GM12892 (cell line): ENCODE results near the gene IL1RAPL1.
"Not testable (repeated sequence)": the region's sequence is repeated elsewhere in the genome, so short reads cannot be mapped to it uniquely, and the experiment has no call there.

Experiments used
- POLR2A ChIP-seq: IDR thresholded peaks from 2 replicates; pipeline ENCODE4 v1.6.1; 2011; ENCODE audit warnings: low read depth, low read length, control low read depth
- POLR2AphosphoS5 ChIP-seq: IDR thresholded peaks from 2 replicates; pipeline ENCODE4 v1.6.1; 2011; ENCODE audit warnings: low read depth, low read length, control low read depth
- TAF1 ChIP-seq: IDR thresholded peaks from 2 replicates; pipeline ENCODE4 v1.6.1; 2011; ENCODE audit warnings: low read depth, mild to moderate bottlenecking, control low read depth, low read length, borderline replicate concordance

DNA sequence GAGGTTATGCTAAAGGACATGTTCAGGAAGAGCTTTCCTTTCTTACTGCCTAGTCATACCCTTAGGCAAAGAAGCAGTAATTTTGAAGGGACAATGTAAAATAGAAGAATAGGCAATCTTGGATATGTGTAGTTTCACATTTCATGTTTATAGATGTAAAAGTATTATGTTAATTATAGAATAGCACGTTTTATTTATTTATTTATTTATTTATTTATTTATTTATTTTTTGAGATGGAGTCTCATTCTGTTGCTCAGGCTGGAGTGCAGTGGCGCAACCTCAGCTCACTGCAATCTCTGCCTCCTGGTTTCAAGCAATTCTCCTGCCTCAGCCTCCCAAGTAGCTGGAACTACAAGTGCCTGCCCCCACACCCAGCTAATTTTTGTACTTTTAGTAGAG is 535.6 kb downstream of the IL1RAPL1 start:
- TF ChIP-seq POLR2A, TAF1, POLR2AphosphoS5: not testable (repeated sequence)
